GM18858 (cell line): ENCODE results near the gene CYYR1.

Experiments
- ATAC-seq: cut with Tn5 transposase; IDR thresholded peaks from one replicate; pipeline ENCODE4 v1.9.1; 2021; ENCODE audit not compliant: unreplicated experiment

The CYYR1 gene

DNA sequence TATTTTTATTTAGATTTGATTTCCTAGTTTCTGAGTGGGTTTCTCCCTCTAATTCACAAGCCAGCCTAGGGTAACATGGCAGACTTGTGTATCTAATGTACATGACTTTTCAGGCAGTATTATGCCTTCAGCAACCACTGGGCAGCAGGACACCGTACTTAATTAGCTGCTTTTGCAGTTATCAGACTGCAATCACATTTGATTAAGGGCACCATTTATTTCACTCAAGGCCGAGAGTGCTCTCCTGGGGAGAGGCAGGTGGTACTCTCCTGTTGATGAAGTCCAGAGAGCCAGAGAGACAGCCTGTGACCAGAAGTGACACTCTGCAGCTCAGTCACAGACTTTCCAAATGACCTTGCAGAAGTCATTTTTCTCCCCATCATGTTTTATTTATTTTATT is 18.7 kb downstream of the CYYR1 start:
- no peak for ATAC-seq

- ATAC-seq, result no peak
Observed at GRCh38 chr21:26553898-26554297, 19.2 kb downstream of the CYYR1 start.

DNA sequence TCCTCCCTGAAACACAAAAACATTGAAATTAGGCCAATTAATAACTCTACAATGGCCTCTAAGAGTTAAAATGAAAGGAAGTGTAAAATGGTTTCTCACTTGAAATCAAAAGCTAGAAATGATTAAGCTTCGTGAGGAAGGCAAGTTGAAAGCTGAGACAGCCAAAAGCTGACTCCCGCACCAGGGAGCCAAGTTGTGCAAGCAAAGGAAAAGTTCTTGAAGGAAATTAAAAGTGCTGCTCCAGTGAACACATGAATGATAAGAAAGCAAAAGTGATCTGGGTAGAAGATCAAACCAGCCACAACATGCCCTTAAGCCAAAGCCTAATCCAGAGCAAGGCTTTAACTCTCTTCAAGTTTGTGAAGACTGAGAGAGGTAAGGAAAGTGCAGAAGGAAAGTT is 22.8 kb downstream of the CYYR1 start:
- no peak for ATAC-seq

DNA sequence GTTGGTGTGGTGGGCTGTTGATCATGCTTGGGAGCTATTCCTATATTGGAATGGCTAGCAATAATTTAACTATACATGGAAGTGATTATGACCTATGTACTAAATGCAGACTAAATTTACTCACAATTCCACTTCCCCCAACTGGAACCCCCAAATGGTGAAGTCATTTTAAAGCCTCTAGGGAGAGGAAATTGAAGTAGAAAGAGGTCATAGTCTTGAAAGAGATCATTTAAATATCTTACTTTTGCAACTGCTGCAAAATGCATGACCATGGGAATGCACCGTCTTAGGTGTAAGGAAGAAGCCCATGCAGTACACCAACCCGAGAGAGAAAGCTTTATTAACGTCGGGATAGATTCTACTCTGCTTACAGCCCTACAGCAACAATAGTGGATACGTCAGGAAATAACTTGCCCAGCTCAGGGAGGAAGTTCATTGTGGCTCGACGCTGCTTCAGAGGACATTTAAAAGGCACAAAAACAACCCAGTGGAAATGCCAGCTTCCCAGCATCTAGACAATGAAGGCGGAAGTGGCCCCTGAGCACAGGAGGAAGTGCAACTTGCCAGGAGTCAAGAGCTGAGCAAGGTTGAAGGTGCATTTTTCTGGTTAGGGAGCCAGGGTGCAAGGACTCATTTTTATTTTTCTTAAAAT is 26.5 kb downstream of the CYYR1 start:
- ATAC-seq, result no peak

- no peak for ATAC-seq
Observed at GRCh38 chr21:26544201-26544775, 28.8 kb downstream of the CYYR1 start.

DNA sequence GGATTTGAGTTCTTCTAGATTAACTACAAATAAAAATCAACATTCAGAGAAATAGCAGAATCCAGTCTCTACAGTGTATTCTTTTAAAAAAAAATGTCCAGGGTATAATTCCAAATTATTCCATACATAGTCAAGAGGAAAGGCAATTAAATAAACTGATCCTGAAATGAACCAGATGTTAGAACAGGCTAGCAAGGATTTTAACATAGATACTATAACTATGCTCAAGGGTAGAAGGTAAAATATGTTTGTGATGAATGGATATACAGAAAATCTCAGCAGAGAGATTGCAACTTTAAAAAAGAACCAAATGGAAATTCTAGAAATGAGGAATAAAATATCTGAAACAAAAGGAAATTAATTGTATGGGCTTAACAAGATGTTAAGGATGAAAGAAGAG is 32.4 kb downstream of the CYYR1 start:
- no peak for ATAC-seq

GRCh38 chr21:26539566-26539965 is 33.5 kb downstream of the CYYR1 start:
- ATAC-seq, result no peak

- ATAC-seq, result no peak
Observed at GRCh38 chr21:26534517-26534916, 38.6 kb downstream of the CYYR1 start.

- no peak for ATAC-seq
Observed at GRCh38 chr21:26532208-26532607, 40.9 kb downstream of the CYYR1 start.

- no peak for ATAC-seq
Observed at GRCh38 chr21:26529526-26529925, 43.6 kb downstream of the CYYR1 start.

DNA sequence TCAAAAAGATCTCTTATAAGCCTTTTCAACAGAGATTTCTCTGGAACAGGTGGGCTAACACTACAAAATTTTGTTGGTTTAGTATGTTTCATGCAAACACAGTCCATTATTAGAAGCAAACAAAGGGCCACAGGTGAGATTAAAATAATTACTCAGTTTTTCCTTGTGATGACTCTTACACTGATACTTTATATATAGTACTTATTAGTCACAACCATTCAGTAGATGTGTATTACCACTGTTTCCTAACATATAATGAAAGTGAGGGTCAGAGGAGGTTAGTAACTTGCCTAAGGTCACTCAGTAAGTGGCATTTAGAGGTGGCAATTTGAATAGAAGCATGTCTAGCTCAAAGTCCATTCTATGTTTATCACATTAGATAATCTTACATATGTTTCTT is 44.2 kb downstream of the CYYR1 start:
- no peak for ATAC-seq

- ATAC-seq, result no peak
Observed at GRCh38 chr21:26522704-26523103, 50.4 kb downstream of the CYYR1 start.

DNA sequence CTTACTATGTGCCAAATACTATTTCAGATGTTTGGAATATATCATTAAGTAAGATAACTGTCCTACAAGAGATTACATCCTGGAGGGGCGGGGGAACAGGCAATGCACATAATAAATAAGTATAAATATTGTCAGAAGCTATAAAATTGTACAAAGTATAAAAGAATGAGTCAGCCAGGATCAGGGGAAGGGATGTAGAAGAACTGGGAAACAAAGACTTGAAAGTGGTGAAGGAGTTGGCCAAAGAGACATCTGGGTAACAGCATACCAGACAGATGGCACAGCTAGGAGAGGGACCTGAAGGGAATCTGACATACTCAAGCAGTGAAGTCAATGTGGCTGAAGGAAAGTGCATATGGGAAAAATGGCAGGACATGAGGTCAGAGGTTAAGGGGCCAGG is 53.9 kb downstream of the CYYR1 start:
- no peak for ATAC-seq

- no peak for ATAC-seq
Observed at GRCh38 chr21:26515257-26515656, 57.8 kb downstream of the CYYR1 start.

DNA sequence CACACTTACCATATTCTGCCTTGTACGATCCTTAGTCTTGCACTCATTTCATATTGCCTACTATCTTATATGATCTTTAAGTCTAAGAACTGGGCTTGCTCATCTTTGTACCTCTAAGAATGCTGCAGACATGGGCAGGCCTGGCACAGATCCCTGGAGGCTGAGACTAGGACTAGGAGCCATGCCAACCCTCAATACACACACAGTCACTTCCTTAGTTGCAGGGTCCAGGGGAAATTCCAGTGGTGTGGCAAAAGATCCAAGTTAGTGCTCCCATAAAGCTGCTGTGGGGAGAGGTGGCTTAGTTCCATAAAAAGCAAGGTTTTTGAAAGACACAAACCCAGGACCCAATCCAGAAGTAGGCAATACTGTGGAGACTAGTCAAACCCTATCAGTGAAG is 59.9 kb downstream of the CYYR1 start:
- no peak for ATAC-seq

- no peak for ATAC-seq
Observed at GRCh38 chr21:26512664-26513063, 60.4 kb downstream of the CYYR1 start.

- no peak for ATAC-seq
Observed at GRCh38 chr21:26508903-26509302, 64.2 kb downstream of the CYYR1 start.

GRCh38 chr21:26506956-26507355 is 66.1 kb downstream of the CYYR1 start:
- no peak for ATAC-seq

DNA sequence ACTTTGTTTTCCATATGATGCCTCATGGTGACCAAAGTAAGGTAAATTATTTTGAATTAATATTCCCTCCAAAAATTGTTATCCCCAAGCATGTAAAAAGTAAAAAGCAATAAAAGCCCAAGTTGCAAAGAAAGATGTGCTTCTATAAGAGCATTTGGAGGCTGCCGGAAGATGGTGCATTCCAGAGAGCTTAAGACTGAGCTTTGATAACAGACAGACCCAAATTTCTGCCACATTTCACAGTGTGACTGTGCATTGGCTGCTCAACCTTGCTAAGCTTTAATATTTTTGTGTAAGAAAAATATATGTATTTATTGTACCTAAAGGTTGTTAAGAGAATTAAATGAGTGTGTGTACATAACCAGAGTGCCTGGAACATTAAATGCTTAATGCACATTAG is 67.9 kb downstream of the CYYR1 start:
- no peak for ATAC-seq

DNA sequence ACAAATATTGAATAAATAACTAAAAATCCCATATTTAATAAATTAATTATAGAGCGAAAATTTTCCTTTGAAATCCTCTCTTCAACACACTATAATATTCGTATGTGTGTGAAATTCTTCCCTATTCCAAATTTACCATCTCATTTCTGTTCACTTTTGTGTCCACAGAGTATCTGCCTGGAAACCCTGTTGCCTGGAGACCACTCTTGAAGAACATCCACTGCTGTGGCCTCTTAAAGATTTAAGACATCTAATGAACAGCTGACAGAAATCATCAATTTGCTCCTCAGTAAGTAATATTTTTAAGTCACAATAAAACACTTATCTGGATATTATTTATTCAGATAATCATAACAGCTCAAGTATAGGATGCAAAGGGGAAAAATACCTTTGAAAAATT is 69.7 kb downstream of the CYYR1 start:
- no peak for ATAC-seq

- ATAC-seq, result no peak
Observed at GRCh38 chr21:26501495-26502021, 71.5 kb downstream of the CYYR1 start.

DNA sequence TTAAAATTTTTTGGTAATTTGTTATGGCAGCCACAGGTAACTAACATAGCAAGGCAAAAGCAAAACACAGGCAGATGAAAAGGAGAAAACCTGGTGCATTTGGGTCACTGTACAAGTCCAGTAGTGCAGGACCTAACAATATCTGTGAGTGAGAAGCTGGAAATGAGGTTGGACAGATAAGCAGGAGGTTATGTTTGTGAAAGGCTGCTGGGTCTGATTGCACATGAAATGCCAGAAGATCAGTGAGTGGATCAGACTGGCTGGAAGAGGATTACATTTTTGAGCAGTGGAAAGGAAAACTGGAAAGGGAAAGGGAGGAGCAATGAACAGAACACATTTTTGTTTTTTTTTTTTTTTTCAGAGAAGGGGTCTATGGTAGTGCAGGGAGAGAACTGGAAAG is 73.6 kb downstream of the CYYR1 start:
- no peak for ATAC-seq

DNA sequence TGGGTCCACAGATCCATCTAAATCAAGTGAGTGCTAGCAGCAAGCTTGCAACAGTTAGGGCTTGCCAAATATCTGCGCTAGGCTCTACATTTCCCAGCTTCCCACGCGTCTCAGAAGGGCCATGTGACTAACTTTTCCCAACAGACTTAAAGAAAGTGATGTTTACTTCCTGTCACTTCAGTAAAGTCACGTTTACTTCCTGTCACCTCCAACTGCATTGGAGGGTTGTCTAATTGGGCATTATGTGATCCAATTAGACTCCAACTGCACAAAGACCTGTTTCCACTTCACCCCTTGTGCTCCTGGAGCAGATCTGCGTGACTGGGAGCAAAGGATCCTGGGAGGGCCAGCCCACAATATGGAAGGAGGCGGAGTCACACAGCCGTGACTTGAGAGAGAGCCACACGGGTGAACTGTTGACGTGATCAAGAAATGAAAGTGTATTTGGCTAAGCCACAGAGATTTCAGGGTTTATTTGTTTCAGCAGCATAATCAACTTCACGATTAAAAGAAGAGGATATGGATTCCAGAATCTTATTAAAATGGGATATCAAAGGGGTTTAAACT is 77.7 kb downstream of the CYYR1 start:
- no peak for ATAC-seq
